Fibroblast of mammary gland (primary cell): ENCODE data around the gene MTPN.

ENCODE experiments used
- DNase-seq: peaks from one replicate; pipeline ENCODE4 v3.0.0-alpha.2; 2010; ENCODE audit warnings: low read depth
- H3K4me3 ChIP-seq: 2 replicates; pipeline ENCODE4 v1.5.1; 2011; ENCODE audit warnings: low read depth, mild to moderate bottlenecking, low read length, moderate library complexity; ENCODE audit not compliant: control insufficient read depth
- TF ChIP-seq, protein P1 (sequence below): conservative IDR thresholded peaks from 2 replicates; pipeline ENCODE4 v1.5.1; 2011; ENCODE audit warnings: low read depth, low read length, inconsistent platforms; ENCODE audit not compliant: control insufficient read depth, insufficient read depth

The MTPN gene

DNA sequence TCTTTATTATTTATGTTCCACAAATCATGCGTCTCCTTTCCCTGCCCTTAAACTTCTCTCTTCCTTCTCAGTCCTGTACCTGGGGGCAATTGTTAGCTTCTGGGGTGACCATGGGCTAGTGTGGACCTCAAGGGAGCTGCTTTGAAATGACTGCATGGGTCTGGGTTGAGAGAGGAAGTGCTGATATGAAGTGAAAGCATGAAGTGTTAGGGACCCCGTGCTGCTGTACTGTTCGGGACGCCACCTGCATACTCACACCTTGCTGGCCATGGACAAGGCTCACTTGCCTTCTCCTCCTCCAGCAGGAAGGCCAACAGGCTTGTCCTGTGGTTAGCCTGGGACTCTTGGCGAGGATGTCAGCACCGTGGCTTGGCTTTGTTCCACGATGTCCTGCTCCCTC lies 56.7 kb downstream of the MTPN start:
- DNase-seq = no peak
- TF ChIP-seq, protein P1, sequence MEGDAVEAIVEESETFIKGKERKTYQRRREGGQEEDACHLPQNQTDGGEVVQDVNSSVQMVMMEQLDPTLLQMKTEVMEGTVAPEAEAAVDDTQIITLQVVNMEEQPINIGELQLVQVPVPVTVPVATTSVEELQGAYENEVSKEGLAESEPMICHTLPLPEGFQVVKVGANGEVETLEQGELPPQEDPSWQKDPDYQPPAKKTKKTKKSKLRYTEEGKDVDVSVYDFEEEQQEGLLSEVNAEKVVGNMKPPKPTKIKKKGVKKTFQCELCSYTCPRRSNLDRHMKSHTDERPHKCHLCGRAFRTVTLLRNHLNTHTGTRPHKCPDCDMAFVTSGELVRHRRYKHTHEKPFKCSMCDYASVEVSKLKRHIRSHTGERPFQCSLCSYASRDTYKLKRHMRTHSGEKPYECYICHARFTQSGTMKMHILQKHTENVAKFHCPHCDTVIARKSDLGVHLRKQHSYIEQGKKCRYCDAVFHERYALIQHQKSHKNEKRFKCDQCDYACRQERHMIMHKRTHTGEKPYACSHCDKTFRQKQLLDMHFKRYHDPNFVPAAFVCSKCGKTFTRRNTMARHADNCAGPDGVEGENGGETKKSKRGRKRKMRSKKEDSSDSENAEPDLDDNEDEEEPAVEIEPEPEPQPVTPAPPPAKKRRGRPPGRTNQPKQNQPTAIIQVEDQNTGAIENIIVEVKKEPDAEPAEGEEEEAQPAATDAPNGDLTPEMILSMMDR = no peak
- no peak overlapping the region for H3K4me3 ChIP-seq

DNA sequence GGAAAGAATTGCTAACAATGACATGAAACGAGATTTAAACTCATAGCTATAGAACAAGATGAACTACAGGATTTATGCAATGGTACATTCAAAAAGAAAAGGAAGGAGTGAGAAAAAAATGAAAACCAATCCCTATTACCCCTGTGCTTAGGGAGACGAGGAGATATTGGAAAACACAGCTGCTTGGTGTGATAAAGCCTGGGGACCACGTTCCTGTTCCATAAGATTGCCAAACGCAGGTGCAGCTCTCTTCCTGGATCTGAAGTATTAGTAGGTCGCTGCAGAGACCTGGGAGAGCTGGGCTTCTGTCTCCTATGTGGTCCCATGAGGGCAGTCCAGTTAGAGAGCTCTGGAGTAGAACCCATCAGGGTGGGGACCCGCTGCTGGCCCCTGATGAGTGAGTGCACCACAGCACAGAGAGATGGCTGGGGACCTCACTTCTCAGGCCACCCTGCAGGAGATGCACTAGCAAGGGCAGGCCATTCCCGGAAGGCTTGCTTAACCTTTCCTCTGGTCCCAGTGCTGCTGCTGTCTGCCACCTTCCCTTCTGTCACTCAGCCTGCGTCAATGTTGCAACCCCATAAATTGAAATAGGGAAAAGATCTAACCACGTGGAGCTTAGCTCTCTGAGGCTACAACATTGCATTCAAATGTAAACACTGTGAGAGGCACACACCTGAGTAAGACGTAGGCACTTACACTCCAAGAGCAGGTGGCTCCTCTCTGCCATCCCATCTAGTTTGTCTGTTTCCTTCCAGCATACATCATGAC lies 57.9 kb downstream of the MTPN start:
- H3K4me3 ChIP-seq = no peak overlapping the region
- DNase-seq = no peak
- TF ChIP-seq, protein P1 = no peak

DNA sequence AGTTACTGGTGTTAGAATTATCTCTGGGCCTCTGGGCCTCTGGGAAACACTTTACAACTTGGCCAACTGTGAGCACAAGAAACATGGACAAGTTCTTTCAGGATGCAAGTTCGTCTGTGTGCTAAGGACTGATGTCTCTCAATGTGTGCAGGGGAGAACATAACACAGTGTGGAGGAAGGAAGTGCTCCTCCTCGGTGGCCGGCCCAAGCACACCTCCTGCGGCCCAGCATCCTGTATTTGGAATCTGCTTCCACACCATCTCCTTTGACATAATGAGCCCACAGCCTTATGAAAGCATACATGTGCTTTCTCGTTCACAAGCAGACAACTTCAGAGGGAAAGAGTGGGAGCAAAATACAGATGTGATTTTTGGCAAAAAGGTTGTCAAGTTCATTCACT lies 59.0 kb downstream of the MTPN start:
- no peak for DNase-seq
- TF ChIP-seq, protein P1 = no peak
- no peak overlapping the region for H3K4me3 ChIP-seq

DNA sequence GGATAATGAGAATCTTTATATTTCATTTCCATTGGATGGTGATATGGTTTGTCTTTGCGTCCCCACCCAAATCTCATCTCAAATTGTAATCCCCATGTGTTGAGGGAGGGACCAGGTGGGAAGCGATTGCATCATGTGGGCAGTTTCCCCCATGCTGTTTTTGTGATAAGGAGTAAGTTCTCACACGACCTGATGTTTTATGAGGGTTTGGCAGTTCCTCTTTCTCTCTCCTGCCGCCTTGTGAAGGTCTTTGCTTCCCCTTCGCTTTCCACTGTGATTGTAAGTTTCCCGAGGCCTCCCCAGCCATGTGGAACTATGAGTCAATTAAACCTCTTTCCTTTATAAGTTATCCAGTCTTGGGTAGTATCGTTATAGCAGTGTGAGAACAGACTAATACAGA lies 59.4 kb downstream of the MTPN start:
- no peak overlapping the region for H3K4me3 ChIP-seq
- DNase-seq = no peak
- TF ChIP-seq, protein P1 = no peak

DNA sequence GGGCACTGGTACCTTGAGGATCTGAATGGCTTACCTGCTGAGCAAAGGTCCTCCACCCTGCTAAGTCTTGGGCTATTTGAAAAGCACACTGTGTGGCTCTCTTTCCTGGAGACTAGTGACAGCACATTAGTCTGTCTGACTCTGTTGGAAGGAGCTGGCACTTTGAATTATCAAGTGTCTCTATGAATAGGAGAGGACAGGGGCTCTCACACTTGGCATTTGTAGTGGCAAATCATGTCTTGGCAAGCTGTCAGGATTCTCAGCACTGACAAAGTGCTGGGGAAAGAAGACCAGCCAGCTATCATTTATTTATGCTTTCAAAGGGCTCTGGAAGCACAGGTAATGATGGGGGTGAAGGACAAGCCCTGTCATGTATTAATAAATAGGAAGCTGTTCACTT lies 62.8 kb downstream of the MTPN start:
- TF ChIP-seq, protein P1 = no peak
- H3K4me3 ChIP-seq = no peak overlapping the region
- DNase-seq = no peak

DNA sequence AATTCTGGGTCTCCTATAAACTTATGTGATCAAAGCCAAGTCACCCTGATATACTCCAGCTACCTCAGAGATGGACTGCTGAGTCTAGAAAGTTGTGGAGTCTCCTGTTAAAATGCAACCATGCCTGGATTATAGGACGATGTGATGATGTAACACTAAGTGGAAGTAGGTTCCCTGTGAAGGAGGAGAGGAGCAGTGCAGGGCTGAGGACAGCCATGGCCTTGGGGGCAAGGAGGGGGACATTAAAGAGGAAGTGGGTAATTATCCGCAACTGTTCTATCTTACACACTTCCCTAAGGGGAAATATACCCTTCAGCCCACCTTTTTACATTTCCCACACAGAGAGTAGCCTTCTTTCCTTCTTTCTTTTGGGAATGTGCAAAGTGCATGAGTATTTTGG lies 63.8 kb downstream of the MTPN start:
- TF ChIP-seq, protein P1 = no peak
- H3K4me3 ChIP-seq = no peak overlapping the region
- DNase-seq = no peak
